ENCODE results near the gene TNIP1. TPM values are rescaled to one million over a fixed set of nuclear protein-coding genes. Genes with fewer than 3 reads are reported as not detected.

The TNIP1 gene
- total RNA-seq, 5 donors from 2014 or later (not counting 1 experiment from before 2014, with no cell fraction given) = 118 to 211 (median 170) TPM

DNA sequence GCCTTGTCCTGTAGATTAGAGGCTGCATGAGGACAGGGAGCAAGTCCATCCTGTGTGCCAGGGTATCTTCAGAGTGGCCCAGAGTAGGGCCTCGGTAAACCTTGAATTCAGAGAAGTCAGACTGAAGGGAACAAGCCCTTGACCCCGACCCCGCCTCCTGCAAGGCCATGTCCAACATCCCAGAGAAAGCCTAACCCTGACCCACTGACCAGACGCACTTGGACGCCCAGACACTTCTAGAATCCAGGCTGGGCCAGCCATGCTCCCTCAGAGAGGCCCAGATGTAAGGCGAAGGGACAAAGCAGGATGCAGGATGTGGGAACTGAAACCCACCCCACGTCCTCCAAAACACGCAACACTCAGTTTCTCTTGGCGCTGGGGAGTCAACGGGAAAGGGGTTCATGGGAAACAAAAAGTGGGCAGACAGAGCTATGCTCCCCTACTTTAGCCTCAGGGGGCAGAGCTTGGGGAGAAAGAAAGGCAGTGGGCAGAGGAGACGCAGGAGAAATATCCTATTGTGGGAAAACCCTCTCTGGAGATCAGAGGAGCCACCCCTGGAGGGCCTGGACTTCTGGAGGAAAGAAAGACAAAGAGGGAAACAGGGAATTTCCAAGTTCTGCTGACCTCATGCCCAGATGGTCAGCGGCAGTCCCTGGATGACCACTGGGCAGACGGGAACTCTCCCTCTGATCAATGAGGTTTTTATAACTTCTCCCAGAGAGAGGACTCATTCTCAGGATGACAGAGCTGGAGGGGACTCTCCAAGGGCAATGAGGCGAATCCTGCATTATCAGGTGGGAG, 13.0 kb downstream of the TNIP1 start:
- no peaks in the 10 kb centered on the region for H3K9me3 Mint-ChIP-seq
- DNase-seq (no peak), ATAC-seq (replicated peaks in 1 of 4) (no peak)
- Histone ChIP-seq H3K9me3 (no peaks in the 10 kb centered on the region), H3K27ac (ENCODE audit: low read length) (no peak overlapping the region), H3K27me3 (replicated peaks in 1 of 2; ENCODE audit: control insufficient read depth in 2 of 2, extremely low read depth in 1 of 2, insufficient read depth in 2 of 2, low read length in 1 of 2) (no peaks in the 10 kb centered on the region), H3K36me3 (ENCODE audit: control insufficient read depth in 2 of 2, extremely low read depth in 1 of 2, insufficient read depth in 1 of 2, low read length in 1 of 2) (peaks cover 9 to 73% of the 10 kb centered on the region in 2 donors), H3K4me1 (ENCODE audit: control insufficient read depth in 1 of 2, extremely low read depth in 1 of 2, insufficient read depth in 2 of 2, low read length in 2 of 2) (peaks cover 3 to 72% of the 10 kb centered on the region in 2 experiments), H3K4me3 (ENCODE audit: control insufficient read depth in 1 of 2, extremely low read depth in 1 of 2, low read length in 1 of 2) (no peak overlapping the region)
- peak overlapping the region; percentile 69 to 77 for H3K27ac Mint-ChIP-seq
- H3K4me1 Mint-ChIP-seq = peaks cover 74 to 80% (median 78%) of the 10 kb centered on the region in 3 donors
- WGBS (ENCODE audit: insufficient coverage) = 98% methylated on average over 7 of the region's 14 CpGs
- CTCF ChIA-PET = interaction anchor here (0.9 to 2.6 kb wide), 3 partner anchors 16 to 50 kb away, joined by 3 to 8 read pairs (median 6); no protein-coding TSS in a partner anchor
- peak overlapping the region in 2 of 3 donors; percentile 24 to 37 for H3K4me3 Mint-ChIP-seq
- peaks cover 32% of the 10 kb centered on the region for H3K36me3 Mint-ChIP-seq
- H3K27me3 Mint-ChIP-seq = no peaks in the 10 kb centered on the region
- POLR2A ChIA-PET = no interaction called here

DNA sequence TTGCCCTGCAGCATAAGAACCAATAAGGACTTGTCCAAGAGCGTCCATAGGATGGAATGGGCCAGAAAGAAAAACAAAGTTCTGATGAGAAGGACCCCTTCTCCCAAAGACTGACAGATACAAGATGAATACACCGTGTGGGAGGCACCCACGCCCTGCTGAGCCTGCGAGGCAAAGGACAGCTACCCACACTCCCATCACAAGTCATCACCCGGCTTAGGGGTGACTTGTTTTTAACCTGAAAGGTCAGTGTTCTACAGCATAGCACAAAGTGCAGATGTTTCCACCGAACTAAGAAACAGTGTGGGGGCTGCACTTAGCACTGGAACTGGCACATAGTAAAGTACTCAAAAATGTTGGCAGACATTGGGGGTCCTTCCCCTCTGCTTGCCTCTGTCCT, 13.9 kb downstream of the TNIP1 start:
- Mint-ChIP-seq H3K27ac (peak overlapping the region in 1 of 2 donors; percentile 34), H3K9me3 (no peaks in the 10 kb centered on the region), H3K4me1 (peaks cover 67 to 73% (median 69%) of the 10 kb centered on the region in 3 donors), H3K4me3 (no peak overlapping the region), H3K27me3 (no peaks in the 10 kb centered on the region), H3K36me3 (peaks cover 28% of the 10 kb centered on the region)
- Histone ChIP-seq H3K9me3 (no peaks in the 10 kb centered on the region), H3K27me3 (replicated peaks in 1 of 2; ENCODE audit: control insufficient read depth in 2 of 2, extremely low read depth in 1 of 2, insufficient read depth in 2 of 2, low read length in 1 of 2) (no peaks in the 10 kb centered on the region), H3K36me3 (ENCODE audit: control insufficient read depth in 2 of 2, extremely low read depth in 1 of 2, insufficient read depth in 1 of 2, low read length in 1 of 2) (peaks cover 18 to 77% of the 10 kb centered on the region in 2 donors), H3K4me3 (ENCODE audit: control insufficient read depth in 1 of 2, extremely low read depth in 1 of 2, low read length in 1 of 2) (no peak overlapping the region), H3K4me1 (ENCODE audit: control insufficient read depth in 1 of 2, extremely low read depth in 1 of 2, insufficient read depth in 2 of 2, low read length in 2 of 2) (peaks cover 3 to 62% of the 10 kb centered on the region in 2 experiments), H3K27ac (ENCODE audit: low read length) (no peak overlapping the region)
- WGBS (ENCODE audit: insufficient coverage) = 38% methylated on average over 6 of the region's 6 CpGs
- ChIA-PET POLR2A (no interaction called here), CTCF (interaction anchor here in 1 of 2 donors (1.2 kb wide), 1 partner anchor 48 kb away, joined by 4 read pairs; no protein-coding TSS in a partner anchor)
- no peak for DNase-seq
- ATAC-seq (replicated peaks in 1 of 4) = no peak

DNA sequence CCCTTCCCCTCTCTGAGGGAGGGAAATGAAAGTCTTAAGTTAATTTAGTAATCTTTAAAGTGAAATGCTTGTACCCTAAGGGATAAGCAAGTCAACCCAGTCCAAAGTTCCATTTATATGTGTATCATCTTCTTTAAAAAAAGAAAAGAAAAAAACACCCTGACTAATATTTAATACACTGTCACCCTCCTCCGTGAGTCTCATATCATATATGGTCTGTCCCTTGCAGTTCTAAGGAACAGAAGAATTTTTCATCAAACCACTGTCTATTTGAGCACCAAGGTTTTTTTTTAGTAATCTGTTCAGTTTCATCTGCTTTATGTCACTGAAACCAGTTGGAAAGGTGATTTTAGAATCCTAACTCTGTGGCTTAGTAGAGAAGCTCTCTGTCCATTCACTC, 15.2 kb downstream of the TNIP1 start:
- H3K4me3 ChIP-seq (ENCODE audit: control insufficient read depth in 1 of 2, extremely low read depth in 1 of 2, low read length in 1 of 2) = no peak overlapping the region
- no peaks in the 10 kb centered on the region for H3K9me3 ChIP-seq
- WGBS (ENCODE audit: insufficient coverage) = no CpG with 5 or more reads among the region's 1 CpG
- peaks cover 3 to 59% of the 10 kb centered on the region in 2 experiments for H3K4me1 ChIP-seq (ENCODE audit: control insufficient read depth in 1 of 2, extremely low read depth in 1 of 2, insufficient read depth in 2 of 2, low read length in 2 of 2)
- ChIA-PET CTCF (interaction anchor here (0.6 to 1.4 kb wide), 5 partner anchors 13 to 99 kb away, joined by 4 to 6 read pairs (median 4); no protein-coding TSS in a partner anchor), POLR2A (interaction anchor here in 1 of 2 donors (0.7 kb wide), 1 partner anchor 547 kb away, joined by 4 read pairs; no protein-coding TSS in a partner anchor)
- ATAC-seq (replicated peaks in 1 of 4) (no peak), DNase-seq (no peak)
- H3K4me3 Mint-ChIP-seq = no peak overlapping the region
- no peaks in the 10 kb centered on the region for H3K9me3 Mint-ChIP-seq
- peaks cover 67 to 76% (median 68%) of the 10 kb centered on the region in 3 donors for H3K4me1 Mint-ChIP-seq
- H3K36me3 Mint-ChIP-seq = peaks cover 33% of the 10 kb centered on the region
- H3K27ac Mint-ChIP-seq = no peak overlapping the region
- no peak overlapping the region for H3K27ac ChIP-seq (ENCODE audit: low read length)
- no peaks in the 10 kb centered on the region for H3K27me3 Mint-ChIP-seq
- H3K36me3 ChIP-seq (ENCODE audit: control insufficient read depth in 2 of 2, extremely low read depth in 1 of 2, insufficient read depth in 1 of 2, low read length in 1 of 2) = peaks cover 19 to 79% of the 10 kb centered on the region in 2 donors
- H3K27me3 ChIP-seq (replicated peaks in 1 of 2; ENCODE audit: control insufficient read depth in 2 of 2, extremely low read depth in 1 of 2, insufficient read depth in 2 of 2, low read length in 1 of 2) = no peaks in the 10 kb centered on the region

GRCh38 chr5:151064916-151065499, 15.8 kb downstream of the TNIP1 start:
- peaks cover 67 to 74% (median 68%) of the 10 kb centered on the region in 3 donors for H3K4me1 Mint-ChIP-seq
- CTCF ChIA-PET = interaction anchor here in 1 of 2 donors (0.8 to 1.4 kb wide), 3 partner anchors 12 to 100 kb away, joined by 4 to 6 read pairs (median 5); no protein-coding TSS in a partner anchor
- ATAC-seq (replicated peaks in 1 of 4) = no peak
- H3K36me3 Mint-ChIP-seq = peaks cover 35% of the 10 kb centered on the region
- H3K27me3 ChIP-seq (replicated peaks in 1 of 2; ENCODE audit: control insufficient read depth in 2 of 2, extremely low read depth in 1 of 2, insufficient read depth in 2 of 2, low read length in 1 of 2) = no peaks in the 10 kb centered on the region
- no peaks in the 10 kb centered on the region for H3K9me3 Mint-ChIP-seq
- H3K36me3 ChIP-seq (ENCODE audit: control insufficient read depth in 2 of 2, extremely low read depth in 1 of 2, insufficient read depth in 1 of 2, low read length in 1 of 2) = peaks cover 19 to 80% of the 10 kb centered on the region in 2 donors
- H3K27ac Mint-ChIP-seq = no peak overlapping the region
- H3K4me3 ChIP-seq (ENCODE audit: control insufficient read depth in 1 of 2, extremely low read depth in 1 of 2, low read length in 1 of 2) = no peak overlapping the region
- no peak overlapping the region for H3K27ac ChIP-seq (ENCODE audit: low read length)
- WGBS (ENCODE audit: insufficient coverage) = 99% methylated on average over 7 of the region's 12 CpGs
- DNase-seq = no peak
- peaks cover 3 to 59% of the 10 kb centered on the region in 2 experiments for H3K4me1 ChIP-seq (ENCODE audit: control insufficient read depth in 1 of 2, extremely low read depth in 1 of 2, insufficient read depth in 2 of 2, low read length in 2 of 2)
- no peaks in the 10 kb centered on the region for H3K9me3 ChIP-seq
- no peak overlapping the region for H3K4me3 Mint-ChIP-seq
- no peaks in the 10 kb centered on the region for H3K27me3 Mint-ChIP-seq
- POLR2A ChIA-PET = interaction anchor here (0.7 kb wide), 2 partner anchors 16 to 547 kb away, joined by 3 to 4 read pairs; partner anchors contain the start of gene TNIP1 (in 1 of the 2)

DNA sequence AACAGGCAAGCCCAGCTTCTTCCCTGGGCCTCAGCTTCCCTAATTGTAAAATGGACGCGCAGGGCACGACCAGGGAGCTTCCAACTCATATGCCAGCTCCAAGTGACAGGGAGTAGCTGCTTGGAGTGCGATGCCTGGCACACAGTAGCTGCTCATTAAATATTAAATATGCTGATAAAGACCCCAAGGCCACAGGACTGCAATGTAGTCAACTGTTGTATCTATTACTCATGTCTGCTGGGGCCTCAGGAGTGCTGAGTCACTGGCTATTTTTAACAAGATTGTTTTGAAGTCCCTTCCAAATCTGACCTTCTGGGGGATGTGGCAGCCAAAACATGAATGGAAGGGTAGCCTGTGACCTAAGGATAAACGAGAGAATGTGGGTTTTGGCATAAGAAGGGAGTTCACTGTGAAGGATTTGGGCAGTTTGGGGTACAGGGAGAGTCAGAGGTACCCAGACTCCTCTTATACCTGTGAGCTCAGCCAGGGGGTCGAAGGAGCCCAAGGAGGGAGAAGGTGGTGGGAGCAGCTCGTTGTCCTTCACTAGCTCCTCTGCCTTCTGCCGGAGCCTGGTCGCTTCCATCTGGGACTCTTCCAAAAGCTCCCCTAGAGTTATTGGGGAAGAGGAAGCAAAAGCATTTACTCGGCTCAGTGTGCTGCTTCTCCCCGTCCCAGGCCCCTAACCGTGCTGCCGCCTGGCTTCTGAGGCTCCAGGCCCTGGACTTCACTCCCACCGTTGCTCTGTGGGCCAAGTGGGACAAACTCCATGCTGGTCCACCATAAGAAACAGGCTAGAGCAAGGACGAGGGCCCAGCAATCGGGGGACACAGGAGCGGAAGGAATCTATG, 17.5 kb downstream of the TNIP1 start:
- Histone ChIP-seq H3K9me3 (no peaks in the 10 kb centered on the region), H3K36me3 (ENCODE audit: control insufficient read depth in 2 of 2, extremely low read depth in 1 of 2, insufficient read depth in 1 of 2, low read length in 1 of 2) (peaks cover 23 to 84% of the 10 kb centered on the region in 2 donors), H3K27me3 (replicated peaks in 1 of 2; ENCODE audit: control insufficient read depth in 2 of 2, extremely low read depth in 1 of 2, insufficient read depth in 2 of 2, low read length in 1 of 2) (no peaks in the 10 kb centered on the region), H3K4me3 (ENCODE audit: control insufficient read depth in 1 of 2, extremely low read depth in 1 of 2, low read length in 1 of 2) (no peak overlapping the region), H3K27ac (ENCODE audit: low read length) (no peak overlapping the region), H3K4me1 (ENCODE audit: control insufficient read depth in 1 of 2, extremely low read depth in 1 of 2, insufficient read depth in 2 of 2, low read length in 2 of 2) (peaks cover 0 to 53% of the 10 kb centered on the region in 2 experiments)
- peaks cover 50% of the 10 kb centered on the region for H3K36me3 Mint-ChIP-seq
- peak overlapping the region in 1 of 2 donors; percentile 61 for H3K27ac Mint-ChIP-seq
- POLR2A ChIA-PET = interaction anchor here (0.5 to 1.5 kb wide), 2 partner anchors 12 to 128 kb away, joined by 4 to 13 read pairs; no protein-coding TSS in a partner anchor
- ATAC-seq (replicated peaks in 1 of 4) (no peak), DNase-seq (no peak)
- no peaks in the 10 kb centered on the region for H3K9me3 Mint-ChIP-seq
- H3K27me3 Mint-ChIP-seq = no peaks in the 10 kb centered on the region
- WGBS (ENCODE audit: insufficient coverage) = 85% methylated on average over 16 of the region's 17 CpGs
- H3K4me1 Mint-ChIP-seq = peaks cover 59 to 69% (median 64%) of the 10 kb centered on the region in 3 donors
- H3K4me3 Mint-ChIP-seq = no peak overlapping the region
- CTCF ChIA-PET = interaction anchor here in 1 of 2 donors (1.5 kb wide), 1 partner anchor 11 kb away, joined by 4 read pairs; no protein-coding TSS in a partner anchor
